ENCODE data around the gene FBLN2. TPM values are rescaled to one million over a fixed set of nuclear protein-coding genes. Genes with fewer than 3 reads are reported as not detected.

Gene FBLN2
- polyA plus RNA-seq, 3 donors: 0.08 TPM; not detected in 2

- H3K4me1 Mint-ChIP-seq: no peaks in the 10 kb centered on the region
- H3K4me2 ChIP-seq (replicated peaks; ENCODE audit: extremely low read depth, low read length, poor library complexity, severe bottlenecking): no peak overlapping the region
- H3K27me3 ChIP-seq (ENCODE audit: control insufficient read depth in 2 of 2, insufficient read depth in 2 of 2, low read length in 2 of 2): no peaks in the 10 kb centered on the region
- no peak for DNase-seq
- H3K4me3 Mint-ChIP-seq: no peak overlapping the region
- H3K9me3 Mint-ChIP-seq: no peaks in the 10 kb centered on the region
- no peaks in the 10 kb centered on the region for H3K36me3 Mint-ChIP-seq
- no peak overlapping the region for H3K9ac ChIP-seq (ENCODE audit: insufficient read depth, low read length, poor library complexity, severe bottlenecking)
- no peaks in the 10 kb centered on the region for H3K9me3 ChIP-seq (replicated peaks in 1 of 2; ENCODE audit: control insufficient read depth in 1 of 2, insufficient read depth in 1 of 2, low read length in 2 of 2)
- no peaks in the 10 kb centered on the region for H4K20me1 ChIP-seq (ENCODE audit: insufficient read depth, low read length)
- H2AFZ ChIP-seq (ENCODE audit: insufficient read depth, low read depth, low read length, poor library complexity, severe bottlenecking): no peak overlapping the region
- no peaks in the 10 kb centered on the region for H3K4me1 ChIP-seq (ENCODE audit: control insufficient read depth in 1 of 2, insufficient read depth in 2 of 2, low read length in 2 of 2)
- H3K36me3 ChIP-seq (replicated peaks in 1 of 2; ENCODE audit: control insufficient read depth in 1 of 2, insufficient read depth in 2 of 2, low read length in 2 of 2): no peaks in the 10 kb centered on the region
- H3K79me2 ChIP-seq (ENCODE audit: insufficient read depth, low read length): no peaks in the 10 kb centered on the region
- TF ChIP-seq, protein P1, sequence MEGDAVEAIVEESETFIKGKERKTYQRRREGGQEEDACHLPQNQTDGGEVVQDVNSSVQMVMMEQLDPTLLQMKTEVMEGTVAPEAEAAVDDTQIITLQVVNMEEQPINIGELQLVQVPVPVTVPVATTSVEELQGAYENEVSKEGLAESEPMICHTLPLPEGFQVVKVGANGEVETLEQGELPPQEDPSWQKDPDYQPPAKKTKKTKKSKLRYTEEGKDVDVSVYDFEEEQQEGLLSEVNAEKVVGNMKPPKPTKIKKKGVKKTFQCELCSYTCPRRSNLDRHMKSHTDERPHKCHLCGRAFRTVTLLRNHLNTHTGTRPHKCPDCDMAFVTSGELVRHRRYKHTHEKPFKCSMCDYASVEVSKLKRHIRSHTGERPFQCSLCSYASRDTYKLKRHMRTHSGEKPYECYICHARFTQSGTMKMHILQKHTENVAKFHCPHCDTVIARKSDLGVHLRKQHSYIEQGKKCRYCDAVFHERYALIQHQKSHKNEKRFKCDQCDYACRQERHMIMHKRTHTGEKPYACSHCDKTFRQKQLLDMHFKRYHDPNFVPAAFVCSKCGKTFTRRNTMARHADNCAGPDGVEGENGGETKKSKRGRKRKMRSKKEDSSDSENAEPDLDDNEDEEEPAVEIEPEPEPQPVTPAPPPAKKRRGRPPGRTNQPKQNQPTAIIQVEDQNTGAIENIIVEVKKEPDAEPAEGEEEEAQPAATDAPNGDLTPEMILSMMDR (IDR thresholded peaks at IDR 0.05): no peak
- no peak overlapping the region for H3K27ac ChIP-seq (ENCODE audit: low read depth in 1 of 2, low read length in 2 of 2)
- WGBS (ENCODE audit: insufficient coverage): 98% methylated on average over 10 of the region's 12 CpGs
- H3K27ac Mint-ChIP-seq: no peak overlapping the region
- intact Hi-C loops (cut with micrococcal nuclease): no loop called here
- peaks cover 2 to 6% (median 3%) of the 10 kb centered on the region in 3 donors for H3K27me3 Mint-ChIP-seq (ENCODE audit: low read depth in 3 of 3)
- no peak overlapping the region for H3K4me3 ChIP-seq (replicated peaks in 1 of 3; ENCODE audit: low read depth in 2 of 3, low read length in 3 of 3)
Measured at GRCh38 chr3:13530241-13531009, 18.5 kb upstream of the FBLN2 start.

GRCh38 chr3:13532085-13532484 is 16.8 kb upstream of the FBLN2 start:
- Histone ChIP-seq H3K4me1 (ENCODE audit: control insufficient read depth in 1 of 2, insufficient read depth in 2 of 2, low read length in 2 of 2) (no peaks in the 10 kb centered on the region), H3K9me3 (replicated peaks in 1 of 2; ENCODE audit: control insufficient read depth in 1 of 2, insufficient read depth in 1 of 2, low read length in 2 of 2) (no peaks in the 10 kb centered on the region), H4K20me1 (ENCODE audit: insufficient read depth, low read length) (no peaks in the 10 kb centered on the region), H2AFZ (ENCODE audit: insufficient read depth, low read depth, low read length, poor library complexity, severe bottlenecking) (no peak overlapping the region), H3K4me3 (replicated peaks in 1 of 3; ENCODE audit: low read depth in 2 of 3, low read length in 3 of 3) (no peak overlapping the region), H3K4me2 (replicated peaks; ENCODE audit: extremely low read depth, low read length, poor library complexity, severe bottlenecking) (no peak overlapping the region), H3K27ac (ENCODE audit: low read depth in 1 of 2, low read length in 2 of 2) (no peak overlapping the region), H3K79me2 (ENCODE audit: insufficient read depth, low read length) (no peaks in the 10 kb centered on the region), H3K27me3 (ENCODE audit: control insufficient read depth in 2 of 2, insufficient read depth in 2 of 2, low read length in 2 of 2) (no peaks in the 10 kb centered on the region), H3K9ac (ENCODE audit: insufficient read depth, low read length, poor library complexity, severe bottlenecking) (no peak overlapping the region), H3K36me3 (replicated peaks in 1 of 2; ENCODE audit: control insufficient read depth in 1 of 2, insufficient read depth in 2 of 2, low read length in 2 of 2) (no peaks in the 10 kb centered on the region)
- WGBS (ENCODE audit: insufficient coverage): 100% methylated on average over 1 of the region's 9 CpGs
- peaks cover 3 to 9% (median 5%) of the 10 kb centered on the region in 3 donors for H3K27me3 Mint-ChIP-seq (ENCODE audit: low read depth in 3 of 3)
- no peak overlapping the region for H3K4me3 Mint-ChIP-seq
- H3K36me3 Mint-ChIP-seq: no peaks in the 10 kb centered on the region
- TF ChIP-seq, protein P1 (IDR thresholded peaks at IDR 0.05): no peak
- DNase-seq: no peak
- peaks cover 7% of the 10 kb centered on the region for H3K4me1 Mint-ChIP-seq
- no peaks in the 10 kb centered on the region for H3K9me3 Mint-ChIP-seq
- intact Hi-C loops (cut with micrococcal nuclease): no loop called here
- no peak overlapping the region for H3K27ac Mint-ChIP-seq

Measured in CD14-positive monocyte (primary cell).